ENCODE measurements around the gene NFIX. TPM values are rescaled to one million over a fixed set of nuclear protein-coding genes. Genes with fewer than 3 reads are reported as not detected.

Gene NFIX
- total and polyA plus RNA-seq, 2 donors (not counting 1 experiment from before 2014, with no cell fraction given): 0.69 to 5.6 TPM

GRCh38 chr19:12946731-12947496 is 48.4 kb upstream of the NFIX start:
- H3K79me2 ChIP-seq (ENCODE audit: control insufficient read depth, insufficient read depth, low read length): peaks cover 33% of the 10 kb centered on the region
- CTCF ChIA-PET: interaction anchor here (1.0 to 1.4 kb wide), 5 partner anchors 8 to 148 kb away, joined by 3 to 5 read pairs (median 3); partner anchors contain the start of gene GADD45GIP1
- 96% methylated on average over 4 of the region's 14 CpGs for WGBS (ENCODE audit: insufficient coverage)
- Mint-ChIP-seq H3K4me1 (peaks cover 40% of the 10 kb centered on the region), H3K9me3 (ENCODE audit: insufficient read depth) (no peaks in the 10 kb centered on the region), H3K4me3 (peak overlapping the region; percentile 92), H3K27ac (peak overlapping the region; percentile 92), H3K27me3 (no peaks in the 10 kb centered on the region)
- no peaks in the 10 kb centered on the region for H3K27me3 ChIP-seq (replicated peaks in 1 of 4; ENCODE audit: control extremely low read depth in 1 of 4, control insufficient read depth in 3 of 4, insufficient read depth in 4 of 4, low read length in 3 of 4)
- H3K4me1 ChIP-seq (ENCODE audit: control insufficient read depth in 2 of 2, insufficient read depth in 2 of 2, low read length in 2 of 2): peaks cover 15 to 32% of the 10 kb centered on the region in 2 donors
- ATAC-seq (ENCODE audit: low read depth): no peak
- no peak overlapping the region for H2AFZ ChIP-seq (ENCODE audit: insufficient read depth, low read depth, low read length, poor library complexity, severe bottlenecking)
- peaks cover 27% of the 10 kb centered on the region for H4K20me1 ChIP-seq (ENCODE audit: control insufficient read depth, insufficient read depth, low read length, poor library complexity, severe bottlenecking)
- peak overlapping the region; percentile 94 for H3K9ac ChIP-seq (ENCODE audit: low read length)
- H3K36me3 ChIP-seq (replicated peaks in 1 of 2; ENCODE audit: control extremely low read depth in 1 of 2, control insufficient read depth in 1 of 2, extremely low read depth in 1 of 2, insufficient read depth in 2 of 2, low read length in 1 of 2): peaks cover 0 to 74% of the 10 kb centered on the region in 2 experiments
- intact Hi-C loops (cut with micrococcal nuclease): no loop called here
- POLR2A ChIA-PET: interaction anchor here (0.6 to 0.9 kb wide), 2 partner anchors 19 to 147 kb away, joined by 4 to 7 read pairs; no protein-coding TSS in a partner anchor
- no peak for TF ChIP-seq CTCF (IDR thresholded peaks at IDR 0.05)
- no peak for TF ChIP-seq EZH2 (IDR thresholded peaks at IDR 0.05; ENCODE audit: borderline replicate concordance, insufficient read depth, low read depth, low read length, poor library complexity, severe bottlenecking)
- peak overlapping the region; percentile 68 to 86 for H3K27ac ChIP-seq (ENCODE audit: low read length in 2 of 2)
- peak overlapping the region; percentile 94 for H3K4me2 ChIP-seq (replicated peaks; ENCODE audit: low read depth, low read length, poor library complexity, severe bottlenecking)
- H3K4me3 ChIP-seq (ENCODE audit: control extremely low read depth in 1 of 5, extremely low read depth in 1 of 5, insufficient read depth in 1 of 5, low read depth in 2 of 5, low read length in 4 of 5): peak overlapping the region; percentile 55 to 90 (median 61)
- peaks cover 0 to 7% (median 0%) of the 10 kb centered on the region in 3 donors for H3K9me3 ChIP-seq (ENCODE audit: control extremely low read depth in 1 of 3, control insufficient read depth in 2 of 3, insufficient read depth in 1 of 3, low read length in 2 of 3)
- DNase-seq: no peak
